D341Med (cell line): ENCODE measurements around the gene CD34.

Source experiments
- DNase-seq: peaks from one replicate; pipeline ENCODE4 v3.0.0; 2012; ENCODE audit warnings: low spot score

The CD34 gene

DNA sequence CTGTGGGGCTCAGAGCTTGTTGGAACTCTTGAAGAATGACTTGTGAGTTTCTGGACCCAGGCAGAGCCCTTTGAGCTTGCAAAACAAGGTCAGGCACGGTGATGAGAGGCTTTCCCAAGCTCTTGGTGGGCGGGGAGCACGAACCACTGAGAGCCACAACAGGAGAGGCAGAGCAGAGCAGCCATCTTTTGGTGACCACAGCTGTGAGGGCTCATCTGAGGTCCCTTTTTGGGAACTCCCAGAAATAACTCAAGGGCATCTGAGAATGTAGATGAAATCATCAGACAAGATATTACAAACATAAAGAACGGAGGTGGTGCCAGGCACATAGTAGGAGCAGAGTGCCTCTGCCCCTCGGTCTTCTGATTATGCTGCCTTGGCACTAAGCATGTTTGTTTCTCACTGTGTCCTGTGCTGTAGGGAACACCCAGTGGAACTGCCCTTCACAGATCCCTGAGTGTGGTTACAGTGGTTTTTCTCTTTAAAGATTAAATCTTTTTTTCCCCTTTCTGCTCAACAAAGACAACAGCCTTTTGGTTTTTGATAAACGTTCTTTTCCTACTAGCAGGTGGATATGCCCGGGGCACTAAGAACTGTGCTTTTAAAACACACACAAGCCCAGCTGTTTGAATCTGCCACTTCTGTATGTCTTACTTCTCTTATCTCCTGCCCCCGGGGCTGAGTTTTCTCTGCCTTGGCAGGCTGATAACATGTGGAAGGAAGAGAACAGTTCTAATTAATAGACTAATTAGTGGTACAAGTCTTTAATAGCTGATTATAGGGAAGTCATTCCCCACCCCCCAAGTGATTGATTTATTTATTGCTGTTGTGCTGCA lies 37.7 kb downstream of the CD34 start:
- DNase-seq = no peak

- DNase-seq = no peak
These were observed 38.3 kb downstream of the CD34 start for GRCh38 chr1:207872621-207873020.

DNA sequence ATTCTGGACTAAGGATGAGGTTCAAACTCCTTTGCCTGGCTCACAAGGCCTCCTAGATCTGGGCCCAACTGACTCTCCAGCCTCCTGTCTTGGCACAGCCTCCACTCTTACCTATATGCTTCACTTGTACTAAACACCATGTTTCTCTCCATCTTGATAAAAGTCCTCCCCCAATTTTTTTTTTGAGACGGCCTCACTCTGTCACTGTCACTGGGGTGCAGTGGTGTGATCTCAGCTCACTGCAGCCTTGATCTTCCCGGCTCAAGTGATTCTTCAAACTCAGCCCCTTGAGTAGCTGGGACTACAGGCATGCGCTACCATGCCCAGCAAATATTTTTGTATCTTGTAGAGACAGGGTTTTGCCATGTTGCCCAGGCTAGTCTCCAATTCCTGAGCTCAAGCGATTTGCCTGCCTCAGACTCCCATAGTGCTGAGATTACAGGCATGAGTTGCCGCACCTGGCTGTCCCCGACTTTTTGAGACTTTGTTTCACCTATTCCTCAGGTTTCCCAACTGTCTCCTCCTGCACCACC lies 39.7 kb downstream of the CD34 start:
- no peak for DNase-seq

- DNase-seq = no peak
These were observed 40.5 kb downstream of the CD34 start for GRCh38 chr1:207870306-207871031.

DNA sequence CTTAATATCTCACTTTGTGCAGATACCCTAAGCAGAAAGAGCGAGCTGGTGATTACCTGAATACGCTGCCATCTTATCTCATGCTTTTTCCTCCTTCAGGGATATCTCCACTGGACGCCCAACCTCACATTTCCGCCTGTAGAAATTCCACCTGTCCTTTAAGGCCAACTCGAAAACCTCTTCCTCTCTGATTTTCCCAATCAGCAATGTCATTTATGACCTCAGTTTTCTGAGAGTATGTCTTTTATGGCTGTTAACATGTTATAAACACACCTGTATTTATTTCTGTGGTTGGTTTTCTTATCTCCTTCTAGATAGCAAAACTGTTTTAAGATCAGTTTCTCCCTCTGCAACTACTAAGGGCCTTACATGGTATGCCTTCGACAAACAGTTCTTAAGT lies 41.1 kb downstream of the CD34 start:
- no peak for DNase-seq

GRCh38 chr1:207868774-207869721 lies 41.9 kb downstream of the CD34 start:
- DNase-seq = peak; percentile 98

- DNase-seq = no peak
These were observed 42.6 kb downstream of the CD34 start for GRCh38 chr1:207868251-207868773.

DNA sequence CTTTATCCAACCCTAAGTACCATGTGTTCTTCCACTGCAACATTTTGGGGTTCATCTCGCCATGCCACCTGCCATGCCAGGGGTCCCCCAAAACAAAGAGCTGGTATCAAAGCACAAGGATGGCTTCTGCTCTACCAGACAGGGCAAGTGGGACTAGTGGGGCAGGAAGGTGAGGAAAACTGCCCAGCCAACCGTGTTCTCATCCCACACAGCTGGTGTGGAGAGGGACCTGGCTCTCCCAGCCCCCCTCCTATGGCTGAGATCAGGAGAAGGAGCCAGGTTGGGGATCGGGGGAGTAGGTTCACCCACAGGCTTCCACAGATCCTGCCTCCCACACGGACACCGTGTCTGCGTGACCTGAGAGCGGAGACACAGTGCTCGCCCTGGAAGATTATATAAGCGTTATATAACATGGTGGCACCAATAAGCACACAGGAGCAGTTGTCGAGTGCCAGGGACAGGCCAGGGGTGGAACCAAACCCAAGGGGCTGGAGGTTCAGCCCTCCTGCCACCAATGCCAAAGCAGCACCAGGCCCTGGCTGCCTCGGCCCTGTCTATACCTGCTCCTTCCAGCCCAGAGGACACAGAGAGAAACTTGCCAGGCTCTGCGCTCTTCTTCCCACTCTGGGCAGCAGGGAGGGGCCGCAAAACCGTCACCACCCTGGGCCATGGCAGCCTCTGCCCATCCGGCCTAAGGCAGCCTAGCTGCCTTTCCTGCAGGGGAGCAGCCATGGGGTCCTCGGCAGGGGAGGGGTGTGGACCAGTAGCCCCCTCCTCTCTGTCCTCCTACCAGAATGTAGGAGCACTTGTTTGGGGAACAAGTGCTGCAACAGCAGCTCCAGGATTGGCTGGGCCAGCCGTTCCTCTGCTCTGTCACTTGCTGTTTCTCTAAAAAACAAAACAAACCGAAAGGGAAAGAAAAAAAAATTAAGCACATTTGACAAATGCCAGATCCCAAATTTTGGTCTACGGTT lies 43.5 kb downstream of the CD34 start:
- DNase-seq = no peak

DNA sequence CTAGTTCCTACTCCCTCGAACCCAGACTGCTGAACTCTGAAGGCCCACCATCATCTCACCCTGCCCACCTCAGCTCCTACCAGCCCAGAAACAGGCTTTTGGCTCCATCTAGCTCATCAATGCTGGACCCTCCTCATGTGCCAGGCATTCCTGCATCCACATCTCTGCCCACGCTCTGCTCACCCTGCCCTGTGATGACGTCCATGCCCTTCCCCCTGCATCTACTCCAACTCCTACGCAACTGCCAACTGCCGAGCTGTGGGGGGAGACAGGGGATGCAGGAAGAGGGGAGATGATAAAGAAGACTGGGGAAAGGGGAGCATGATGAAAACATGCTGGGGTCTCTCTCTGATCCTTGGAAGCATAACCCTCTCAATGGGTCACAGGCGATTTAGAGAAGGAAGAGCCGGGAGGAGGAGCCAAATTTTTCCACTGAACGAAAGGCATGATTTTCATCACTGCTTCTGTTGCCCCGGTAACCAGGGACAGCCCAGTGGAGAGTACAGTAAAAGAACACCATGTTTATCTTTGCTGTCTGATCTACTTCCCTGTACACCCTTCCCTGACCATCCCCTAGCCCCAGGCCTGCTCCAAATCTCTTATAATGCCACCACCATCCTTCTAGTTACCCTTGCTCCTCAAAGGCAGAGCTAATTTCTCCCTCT lies 44.3 kb downstream of the CD34 start:
- no peak for DNase-seq

DNA sequence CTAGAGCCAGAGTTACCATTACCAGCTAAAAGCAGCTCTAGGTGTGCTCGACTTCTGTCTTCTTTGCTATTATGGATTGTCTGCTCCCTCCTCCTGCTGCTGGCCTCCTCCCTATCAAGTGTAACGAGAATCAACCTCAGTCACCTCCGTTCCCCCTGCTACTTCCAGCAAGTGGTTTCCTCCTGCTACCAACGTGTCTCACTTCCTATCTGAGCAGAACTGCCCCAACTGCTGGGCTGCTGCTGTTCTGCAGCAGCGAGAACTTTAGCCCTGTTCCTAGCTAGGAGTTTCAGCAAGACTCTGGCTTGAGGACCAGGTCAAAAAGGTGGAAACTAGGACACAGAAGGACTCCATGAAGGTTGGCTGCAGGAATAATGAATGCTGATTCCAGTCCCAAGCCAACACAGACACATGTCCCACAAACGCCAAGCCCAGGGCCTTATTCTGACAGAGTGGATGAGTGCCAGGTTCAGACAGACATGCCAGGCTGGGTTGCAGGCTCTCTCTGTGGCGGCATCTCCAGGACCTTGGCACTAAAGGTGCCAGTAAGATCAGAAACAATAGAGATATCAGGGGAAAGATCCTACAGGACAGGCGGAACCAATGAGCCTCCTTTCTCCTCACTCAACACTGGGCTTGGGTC lies 46.9 kb downstream of the CD34 start:
- no peak for DNase-seq

- no peak for DNase-seq
These were observed 48.6 kb downstream of the CD34 start for GRCh38 chr1:207862241-207862787.

DNA sequence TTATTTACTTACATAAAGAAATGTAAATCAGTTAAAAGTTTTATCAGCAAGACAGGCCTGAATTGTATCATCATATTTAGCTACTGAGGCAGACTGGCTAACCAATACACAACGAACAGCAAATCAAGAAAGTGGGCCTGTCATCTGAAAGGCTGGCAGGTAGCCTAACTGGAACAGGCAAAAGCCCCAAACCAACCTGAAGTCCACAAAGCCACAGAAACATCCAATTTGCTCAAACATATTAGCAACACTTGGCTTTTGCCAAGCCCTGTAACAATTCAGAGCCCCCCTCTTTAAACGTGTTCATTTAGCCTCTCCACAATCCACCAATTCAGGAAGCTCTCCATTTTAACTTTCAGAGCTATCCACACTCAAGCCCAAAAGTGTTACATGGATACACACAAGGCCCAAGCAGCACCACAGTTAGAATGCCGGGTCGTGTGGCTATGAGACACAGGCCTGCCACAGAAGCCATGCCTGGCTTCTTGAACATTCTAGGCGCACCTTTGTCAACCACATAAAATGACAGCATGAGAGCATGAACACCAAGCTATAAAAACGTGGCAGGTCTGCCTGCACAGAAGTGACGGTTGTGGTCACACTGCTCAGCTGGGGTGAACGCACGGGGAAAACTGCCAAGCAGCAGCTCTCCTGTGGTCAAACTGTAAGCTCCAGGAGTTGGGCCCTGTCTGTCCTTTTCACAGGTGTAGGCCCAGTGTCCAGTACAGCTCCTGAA lies 49.3 kb downstream of the CD34 start:
- no peak for DNase-seq

- DNase-seq = no peak
These were observed 50.4 kb downstream of the CD34 start for GRCh38 chr1:207860531-207860930.

DNA sequence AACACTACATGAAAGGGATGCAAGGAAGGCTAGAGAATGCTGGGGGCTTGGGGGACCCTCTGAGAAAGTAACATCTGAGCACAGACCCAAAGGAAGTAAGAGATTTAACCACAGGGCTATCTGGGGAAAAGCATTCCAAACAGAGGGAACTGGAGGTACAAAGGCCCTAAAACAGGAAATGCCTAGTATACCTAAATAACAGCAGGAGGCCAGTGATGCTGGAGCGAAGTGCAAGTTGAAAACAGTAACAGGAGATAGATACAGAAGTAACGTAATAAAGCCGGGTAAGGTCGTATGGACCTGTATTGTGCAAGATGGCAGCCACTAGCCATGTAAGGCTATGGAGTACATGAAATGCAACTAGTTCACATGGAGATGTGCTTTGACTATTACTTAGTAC lies 52.1 kb downstream of the CD34 start:
- no peak for DNase-seq

GRCh38 chr1:207858281-207858680 lies 52.6 kb downstream of the CD34 start:
- DNase-seq = no peak

GRCh38 chr1:207857447-207857846 lies 53.5 kb downstream of the CD34 start:
- no peak for DNase-seq

- no peak for DNase-seq
These were observed 54.5 kb downstream of the CD34 start for GRCh38 chr1:207856276-207857023.

- no peak for DNase-seq
These were observed 56.9 kb downstream of the CD34 start for GRCh38 chr1:207854001-207854400.
